ENCODE data around the gene SH3D19.

- TF ChIP-seq CTCF (conservative IDR thresholded peaks at IDR 0.05; ENCODE audit: low read length) (no peak), EZH2phosphoT487 (IDR thresholded peaks at IDR 0.05; ENCODE audit: borderline replicate concordance, low read depth, low read length) (no peak)
These were observed 57.4 kb downstream of the SH3D19 start for GRCh38 chr4:151267822-151268535.

All from OCI-LY7 (cell line).